DND-41 (cell line): ENCODE measurements around the gene RFC5.
"Not testable (repeated sequence)": the region's sequence is repeated elsewhere in the genome, so short reads cannot be mapped to it uniquely, and the experiment has no call there.

Experiments used
- ATAC-seq: fragments of 200-7000 bp; cut with Tn5 transposase; 3 replicates; pipeline ENCODE4 v1.9.1; 2021; ENCODE audit warnings: low read depth; ENCODE audit not compliant: insufficient read depth
- DNase-seq: peaks from one replicate; pipeline ENCODE4 v3.0.0-alpha.2; 2020
- H2AFZ ChIP-seq: 2 replicates; pipeline ENCODE4 v1.6.0; 2012; ENCODE audit warnings: low read depth, low read length
- H3K27ac ChIP-seq: 2 replicates; pipeline ENCODE4 v1.5.1; 2012; ENCODE audit warnings: low read length, inconsistent platforms
- H3K27me3 ChIP-seq: fragments of 200-600 bp; sonication (generic); 2 replicates; pipeline ENCODE4 v1.6.0; 2012; ENCODE audit warnings: low read length, mild to moderate bottlenecking, inconsistent platforms; ENCODE audit not compliant: insufficient read depth, poor library complexity
- H3K36me3 ChIP-seq: 2 replicates; pipeline ENCODE4 v1.5.1; 2012; ENCODE audit warnings: low read length, inconsistent platforms; ENCODE audit not compliant: insufficient read depth
- H3K4me1 ChIP-seq: 2 replicates; pipeline ENCODE4 v1.5.1; 2012; ENCODE audit warnings: mild to moderate bottlenecking, low read length; ENCODE audit not compliant: insufficient read depth
- H3K4me2 ChIP-seq: 2 replicates; pipeline ENCODE4 v1.6.0; 2012; ENCODE audit warnings: mild to moderate bottlenecking, moderate library complexity, low read length, inconsistent platforms; ENCODE audit not compliant: insufficient read depth
- H3K4me3 ChIP-seq, 2 experiments: fragments of 200-600 bp in 1 of 2; shearing (Covaris generic) in 1 of 2; 2 replicates each; pipeline ENCODE4 v1.5.1; 2012 to 2016; ENCODE audit warnings: inconsistent platforms in 2 of 2, low read length in 2 of 2, mild to moderate bottlenecking in 2 of 2, low read depth in 1 of 2, moderate library complexity in 1 of 2
- H3K79me2 ChIP-seq: 2 replicates; pipeline ENCODE4 v1.6.0; 2012; ENCODE audit warnings: low read length, inconsistent platforms; ENCODE audit not compliant: insufficient read depth
- H3K9ac ChIP-seq: 2 replicates; pipeline ENCODE4 v1.6.0; 2012; ENCODE audit warnings: low read depth, mild to moderate bottlenecking, inconsistent platforms, low read length, moderate library complexity
- H3K9me3 ChIP-seq: 2 replicates; pipeline ENCODE4 v1.5.1; 2012; ENCODE audit warnings: low read length, moderate library complexity, mild to moderate bottlenecking, inconsistent platforms; ENCODE audit not compliant: insufficient read depth, severe bottlenecking
- H4K20me1 ChIP-seq: 2 replicates; pipeline ENCODE4 v1.6.0; 2012; ENCODE audit warnings: low read length; ENCODE audit not compliant: insufficient read depth
- EZH2 ChIP-seq: IDR thresholded peaks from 3 replicates; pipeline ENCODE4 v1.6.1; 2012; ENCODE audit warnings: borderline replicate concordance, low read depth, mild to moderate bottlenecking, moderate library complexity, low read length, inconsistent platforms; ENCODE audit not compliant: severe bottlenecking
- TF ChIP-seq, protein P1 (sequence below): IDR thresholded peaks from 2 replicates; pipeline ENCODE4 v1.5.1; 2012; ENCODE audit warnings: borderline replicate concordance, low read length, moderate library complexity, mild to moderate bottlenecking; ENCODE audit not compliant: poor library complexity, severe bottlenecking; ENCODE audit errors: extremely low read depth

RFC5 gene

GRCh38 chr12:118065380-118065779 lies 48.9 kb downstream of the RFC5 start:
- peak; percentile 15 for DNase-seq
- H3K9ac ChIP-seq: peak overlapping the region; percentile 25; the same call in 1 of the 2 replicates

DNA sequence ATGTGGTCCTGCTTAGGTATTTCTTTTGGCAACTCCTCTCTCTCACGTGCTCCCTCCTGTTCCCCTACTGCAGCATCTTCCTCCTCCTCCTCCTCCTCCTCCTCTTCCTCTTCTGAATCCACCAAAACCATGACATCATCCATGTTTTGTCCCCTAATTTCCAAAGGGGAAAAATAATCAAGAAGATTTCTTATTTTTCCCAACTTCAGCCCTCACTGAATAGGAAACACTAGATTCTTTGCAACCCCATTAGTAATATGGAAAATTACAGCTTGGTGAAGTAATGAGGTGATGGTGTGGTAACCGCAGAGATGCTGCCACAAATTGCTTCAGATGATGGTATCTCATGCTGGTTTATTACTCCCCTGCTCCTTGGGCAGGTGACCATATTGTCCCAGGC lies 51.9 kb downstream of the RFC5 start:
- no peak overlapping the region for H3K4me2 ChIP-seq
- no peak overlapping the region for H3K27ac ChIP-seq
- no peak overlapping the region for H3K4me3 ChIP-seq
- H4K20me1 ChIP-seq: no peaks in the 10 kb centered on the region
- H2AFZ ChIP-seq: no peak overlapping the region
- H3K27me3 ChIP-seq: no peaks in the 10 kb centered on the region
- no peaks in the 10 kb centered on the region for H3K36me3 ChIP-seq
- H3K79me2 ChIP-seq: no peaks in the 10 kb centered on the region
- H3K9ac ChIP-seq: no peak overlapping the region
- ATAC-seq (no peak), DNase-seq (no peak)
- peaks cover 29% of the 10 kb centered on the region for H3K4me1 ChIP-seq
- no peaks in the 10 kb centered on the region for H3K9me3 ChIP-seq
- no peak for TF ChIP-seq EZH2
- TF ChIP-seq, protein P1, sequence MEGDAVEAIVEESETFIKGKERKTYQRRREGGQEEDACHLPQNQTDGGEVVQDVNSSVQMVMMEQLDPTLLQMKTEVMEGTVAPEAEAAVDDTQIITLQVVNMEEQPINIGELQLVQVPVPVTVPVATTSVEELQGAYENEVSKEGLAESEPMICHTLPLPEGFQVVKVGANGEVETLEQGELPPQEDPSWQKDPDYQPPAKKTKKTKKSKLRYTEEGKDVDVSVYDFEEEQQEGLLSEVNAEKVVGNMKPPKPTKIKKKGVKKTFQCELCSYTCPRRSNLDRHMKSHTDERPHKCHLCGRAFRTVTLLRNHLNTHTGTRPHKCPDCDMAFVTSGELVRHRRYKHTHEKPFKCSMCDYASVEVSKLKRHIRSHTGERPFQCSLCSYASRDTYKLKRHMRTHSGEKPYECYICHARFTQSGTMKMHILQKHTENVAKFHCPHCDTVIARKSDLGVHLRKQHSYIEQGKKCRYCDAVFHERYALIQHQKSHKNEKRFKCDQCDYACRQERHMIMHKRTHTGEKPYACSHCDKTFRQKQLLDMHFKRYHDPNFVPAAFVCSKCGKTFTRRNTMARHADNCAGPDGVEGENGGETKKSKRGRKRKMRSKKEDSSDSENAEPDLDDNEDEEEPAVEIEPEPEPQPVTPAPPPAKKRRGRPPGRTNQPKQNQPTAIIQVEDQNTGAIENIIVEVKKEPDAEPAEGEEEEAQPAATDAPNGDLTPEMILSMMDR: no peak

More at GRCh38 chr12:118065380-118065779, 48.9 kb downstream of the RFC5 start:
- TF ChIP-seq, protein P1: no peak
- TF ChIP-seq EZH2: no peak
- ATAC-seq: peak; percentile 50; the same call in 2 of the 3 replicates
- Histone ChIP-seq H3K4me3 (no peak overlapping the region), H3K9me3 (no peaks in the 10 kb centered on the region), H3K36me3 (no peaks in the 10 kb centered on the region; the same call in 1 of the 2 replicates), H3K4me2 (peak overlapping the region; percentile 37; the same call in 1 of the 2 replicates), H3K27ac (peak overlapping the region; percentile 42; the same call in 1 of the 2 replicates), H4K20me1 (no peaks in the 10 kb centered on the region), H3K4me1 (peaks cover 47% of the 10 kb centered on the region), H3K27me3 (no peaks in the 10 kb centered on the region), H3K79me2 (peaks cover 6% of the 10 kb centered on the region; the same call in 1 of the 2 replicates), H2AFZ (no peak overlapping the region)

GRCh38 chr12:118070650-118071049 lies 54.1 kb downstream of the RFC5 start:
- H3K4me3 ChIP-seq: no peak overlapping the region
- H3K4me2 ChIP-seq: no peak overlapping the region
- no peaks in the 10 kb centered on the region for H3K27me3 ChIP-seq
- DNase-seq (no peak), ATAC-seq (no peak)
- H3K4me1 ChIP-seq: peaks cover 7% of the 10 kb centered on the region
- no peak overlapping the region for H3K27ac ChIP-seq
- TF ChIP-seq EZH2: no peak
- TF ChIP-seq, protein P1: no peak
- H3K9me3 ChIP-seq: no peaks in the 10 kb centered on the region
- H3K9ac ChIP-seq: no peak overlapping the region
- no peak overlapping the region for H2AFZ ChIP-seq
- H3K36me3 ChIP-seq: no peaks in the 10 kb centered on the region
- no peaks in the 10 kb centered on the region for H3K79me2 ChIP-seq
- H4K20me1 ChIP-seq: no peaks in the 10 kb centered on the region

GRCh38 chr12:118073768-118074167 lies 57.3 kb downstream of the RFC5 start:
- DNase-seq (no peak), ATAC-seq (no peak)
- Histone ChIP-seq H3K36me3 (0 out of 2 replicates have a peak, but pooled peaks cover 2% of the 10 kb centered on the region), H3K9me3 (no peaks in the 10 kb centered on the region), H3K9ac (no peak overlapping the region), H4K20me1 (no peaks in the 10 kb centered on the region), H3K79me2 (no peaks in the 10 kb centered on the region), H3K27me3 (no peaks in the 10 kb centered on the region), H3K4me1 (no peaks in the 10 kb centered on the region), H3K27ac (no peak overlapping the region), H3K4me2 (no peak overlapping the region), H2AFZ (no peak overlapping the region), H3K4me3 (no peak overlapping the region)
- no peak for TF ChIP-seq EZH2
- TF ChIP-seq, protein P1: no peak

- not testable (repeated sequence) for H3K4me2 ChIP-seq, H3K27me3 ChIP-seq, DNase-seq, H4K20me1 ChIP-seq, H3K27ac ChIP-seq, H3K4me3 ChIP-seq, H2AFZ ChIP-seq, ATAC-seq, H3K9ac ChIP-seq, H3K9me3 ChIP-seq, H3K79me2 ChIP-seq, H3K4me1 ChIP-seq
- H3K36me3 ChIP-seq: peaks cover 14% of the 10 kb centered on the region
These were observed 65.0 kb downstream of the RFC5 start for GRCh38 chr12:118081521-118081920.
